SK-N-MC (cell line): ENCODE data around the gene RBPJ.

Experiments
- DNase-seq: peaks from one replicate; pipeline ENCODE4 v3.0.0-alpha.2; 2011; ENCODE audit warnings: low read depth, low spot score
- H3K27ac ChIP-seq: fragments of 200-600 bp; sonication (generic); 2 replicates; pipeline ENCODE4 v1.5.1; 2016; ENCODE audit warnings: mixed run types
- H3K36me3 ChIP-seq: fragments of 200-600 bp; sonication (generic); 2 replicates; pipeline ENCODE4 v1.6.1; 2017; ENCODE audit warnings: antibody characterized with exemption, low read length, mixed read lengths; ENCODE audit not compliant: insufficient read depth
- H3K4me3 ChIP-seq: fragments of 200-600 bp; sonication (generic); 2 replicates; pipeline ENCODE4 v1.5.1; 2016
- H3K9ac ChIP-seq: fragments of 200-600 bp; sonication (generic); 2 replicates; pipeline ENCODE4 v1.8.0; 2017; ENCODE audit warnings: mixed run types, mixed read lengths; ENCODE audit not compliant: insufficient read length
- H3K9me3 ChIP-seq: fragments of 200-600 bp; sonication (generic); 2 replicates; pipeline ENCODE4 v1.6.1; 2017; ENCODE audit warnings: low read depth, mild to moderate bottlenecking, antibody characterized with exemption, low read length, moderate library complexity, mixed read lengths
- EZH2 ChIP-seq: fragments of 200-600 bp; sonication (generic); IDR thresholded peaks from one replicate; pipeline ENCODE4 v1.6.1; 2017; ENCODE audit warnings: antibody characterized with exemption
- FOXP2 ChIP-seq: optimal IDR thresholded peaks from 2 replicates; pipeline ENCODE3; 2011; ENCODE audit warnings: mild to moderate bottlenecking, moderate library complexity; ENCODE audit not compliant: insufficient read depth; ENCODE audit errors: extremely low read length, control extremely low read depth
- POLR2AphosphoS5 ChIP-seq: IDR thresholded peaks from 2 replicates; pipeline ENCODE4 v1.6.1; 2012; ENCODE audit warnings: mild to moderate bottlenecking, low read depth, low read length, borderline replicate concordance

RBPJ gene

GRCh38 chr4:26406346-26406975 is 85.6 kb downstream of the RBPJ start:
- Histone ChIP-seq H3K9ac (no peak overlapping the region), H3K9me3 (no peaks in the 10 kb centered on the region), H3K4me3 (no peak overlapping the region), H3K36me3 (peaks cover 16% of the 10 kb centered on the region), H3K27ac (no peak overlapping the region)
- no peak for DNase-seq
- TF ChIP-seq FOXP2 (no peak), POLR2AphosphoS5 (no peak), EZH2 (no peak)

- no peak for DNase-seq
- Histone ChIP-seq H3K27ac (no peak overlapping the region), H3K36me3 (peaks cover 16% of the 10 kb centered on the region), H3K9me3 (no peaks in the 10 kb centered on the region), H3K9ac (no peak overlapping the region), H3K4me3 (no peak overlapping the region)
- no peak for TF ChIP-seq FOXP2
- no peak for TF ChIP-seq EZH2
- TF ChIP-seq POLR2AphosphoS5, result no peak
These were observed 86.7 kb downstream of the RBPJ start for GRCh38 chr4:26407476-26407875.

GRCh38 chr4:26410385-26411293 is 89.8 kb downstream of the RBPJ start:
- H3K9ac ChIP-seq, result no peak overlapping the region
- TF ChIP-seq FOXP2 (no peak), POLR2AphosphoS5 (no peak), EZH2 (no peak)
- peaks cover 21% of the 10 kb centered on the region for H3K36me3 ChIP-seq
- no peak overlapping the region for H3K27ac ChIP-seq
- H3K4me3 ChIP-seq, result no peak overlapping the region
- peak; percentile 24 for DNase-seq
- H3K9me3 ChIP-seq, result no peaks in the 10 kb centered on the region

- no peak overlapping the region for H3K27ac ChIP-seq
- no peak overlapping the region for H3K4me3 ChIP-seq
- H3K36me3 ChIP-seq, result peaks cover 5% of the 10 kb centered on the region; the same call in 1 of the 2 replicates
- H3K9me3 ChIP-seq, result no peaks in the 10 kb centered on the region
- DNase-seq, result no peak
- no peak for TF ChIP-seq POLR2AphosphoS5
- no peak for TF ChIP-seq FOXP2
- no peak for TF ChIP-seq EZH2
- no peak overlapping the region for H3K9ac ChIP-seq
These were observed 91.9 kb downstream of the RBPJ start for GRCh38 chr4:26412381-26413372.

GRCh38 chr4:26413582-26413981 is 92.8 kb downstream of the RBPJ start:
- no peak for TF ChIP-seq POLR2AphosphoS5
- TF ChIP-seq FOXP2, result no peak
- TF ChIP-seq EZH2, result no peak
- no peaks in the 10 kb centered on the region for H3K9me3 ChIP-seq
- no peak overlapping the region for H3K9ac ChIP-seq
- H3K36me3 ChIP-seq, result peaks cover 5% of the 10 kb centered on the region; the same call in 1 of the 2 replicates
- H3K4me3 ChIP-seq, result no peak overlapping the region
- H3K27ac ChIP-seq, result no peak overlapping the region
- DNase-seq, result no peak

GRCh38 chr4:26418107-26418506 is 97.3 kb downstream of the RBPJ start:
- TF ChIP-seq EZH2 (no peak), POLR2AphosphoS5 (no peak)
- Histone ChIP-seq H3K27ac (no peak overlapping the region), H3K9me3 (no peaks in the 10 kb centered on the region), H3K4me3 (no peak overlapping the region), H3K36me3 (peaks cover 12% of the 10 kb centered on the region), H3K9ac (no peak overlapping the region)
- DNase-seq, result no peak

GRCh38 chr4:26418850-26419249 is 98.0 kb downstream of the RBPJ start:
- TF ChIP-seq POLR2AphosphoS5 (no peak), EZH2 (no peak), FOXP2 (no peak)
- H3K27ac ChIP-seq, result no peak overlapping the region
- H3K9ac ChIP-seq, result no peak overlapping the region
- peaks cover 12% of the 10 kb centered on the region for H3K36me3 ChIP-seq
- no peaks in the 10 kb centered on the region for H3K9me3 ChIP-seq
- H3K4me3 ChIP-seq, result no peak overlapping the region
- no peak for DNase-seq
